Activated CD8-positive, alpha-beta memory T cell treated with anti-CD3 and anti-CD28 coated beads for 36 hours (primary cell): ENCODE data around the gene SNX5. TPM values are rescaled to one million over a fixed set of nuclear protein-coding genes. Genes with fewer than 3 reads are reported as not detected.

ENCODE experiments used
- CTCF ChIA-PET: fragments of 350-600 bp; sonication (Branson Sonifier 250); formaldehyde crosslinking; loops from one replicate; lab custom pipeline; 2021; ENCODE audit warnings: antibody characterized with exemption; lab: Charles Lee
- POLR2A ChIA-PET: fragments of 350-600 bp; sonication (Branson Sonifier 250); formaldehyde crosslinking; loops from one replicate; lab custom pipeline; 2021; ENCODE audit warnings: antibody characterized with exemption; lab: Charles Lee
- total RNA-seq, 2 experiments: library from RNA; stranded (reverse); gene quantifications; one replicate each; pipeline ENCODE4 v1.2.3, GENCODE V29; 2021

SNX5 gene
- total RNA-seq, 2 experiments from 2014 or later, result 205 to 212 TPM

GRCh38 chr20:17935186-17935585 is 33.4 kb downstream of the SNX5 start:
- CTCF ChIA-PET, result no interaction called here
- POLR2A ChIA-PET, result no interaction called here

GRCh38 chr20:17934141-17934862 is 34.3 kb downstream of the SNX5 start:
- CTCF ChIA-PET, result no interaction called here
- POLR2A ChIA-PET, result no interaction called here

- POLR2A ChIA-PET, result no interaction called here
- CTCF ChIA-PET, result no interaction called here
These were observed 34.9 kb downstream of the SNX5 start for GRCh38 chr20:17933711-17934110.

DNA sequence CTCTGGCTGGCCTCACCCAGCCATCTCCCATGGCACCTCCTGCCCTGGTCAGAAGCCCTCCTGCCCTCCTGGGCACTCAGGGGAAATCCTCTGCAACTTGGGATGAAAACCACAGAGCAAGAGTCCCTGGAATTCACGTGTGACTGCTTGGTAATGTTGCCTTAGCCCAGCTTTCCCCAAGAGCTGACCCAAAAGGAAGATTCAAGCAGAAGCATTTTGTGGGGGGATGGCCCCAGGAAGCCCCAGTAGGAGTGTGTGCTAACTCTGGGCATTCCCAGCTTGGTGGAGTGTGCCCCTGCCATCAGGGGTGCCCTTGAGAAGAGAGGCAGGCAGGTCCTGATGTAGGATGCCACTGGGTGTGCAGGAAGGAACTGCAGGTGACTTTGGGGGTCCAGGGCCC is 35.5 kb downstream of the SNX5 start:
- POLR2A ChIA-PET, result no interaction called here

GRCh38 chr20:17932396-17932795 is 36.2 kb downstream of the SNX5 start:
- CTCF ChIA-PET, result no interaction called here
- POLR2A ChIA-PET, result no interaction called here

More for the DNA sequence above, 35.5 kb downstream of the SNX5 start:
- CTCF ChIA-PET, result no interaction called here

GRCh38 chr20:17931513-17931912 is 37.1 kb downstream of the SNX5 start:
- ChIA-PET CTCF (interaction anchor here (0.8 kb wide), 1 partner anchor 53 kb away, joined by 3 read pairs; no protein-coding TSS in a partner anchor), POLR2A (no interaction called here)

DNA sequence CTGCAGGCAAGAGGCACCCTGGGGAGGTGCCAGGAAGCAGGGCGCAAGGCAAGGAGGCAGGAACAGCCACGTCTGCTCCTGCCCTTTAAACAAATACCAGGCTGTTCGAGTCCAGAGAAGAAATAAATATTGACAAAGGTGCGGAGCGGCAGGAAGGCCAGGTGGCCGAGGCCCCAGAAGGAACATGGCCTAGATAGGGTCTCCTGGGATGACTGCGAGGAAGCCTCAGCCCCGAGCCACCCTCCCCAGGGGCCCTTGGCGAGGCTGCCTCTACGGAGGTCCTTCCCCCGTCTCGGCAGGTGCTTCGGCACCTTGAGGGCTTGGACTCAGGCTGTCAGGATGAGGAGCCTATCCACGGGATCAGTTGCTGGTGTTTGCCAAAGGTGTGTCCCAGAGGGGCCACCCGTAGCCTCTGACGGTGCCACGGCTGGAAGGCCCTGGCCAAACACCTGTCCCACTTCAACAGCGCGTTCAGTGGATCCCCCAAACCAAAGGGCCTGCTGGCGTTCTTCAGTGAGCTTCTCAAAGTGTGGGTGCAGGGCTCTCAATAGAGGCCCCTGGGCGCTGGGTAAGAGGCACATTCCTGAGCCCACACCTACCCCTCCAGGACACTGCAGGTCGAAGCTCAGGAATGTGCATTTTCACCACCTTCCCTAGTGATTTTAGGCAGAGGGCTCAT is 39.8 kb downstream of the SNX5 start:
- POLR2A ChIA-PET, result no interaction called here
- CTCF ChIA-PET, result interaction anchor here (0.6 kb wide), 1 partner anchor 50 kb away, joined by 4 read pairs; no protein-coding TSS in a partner anchor

DNA sequence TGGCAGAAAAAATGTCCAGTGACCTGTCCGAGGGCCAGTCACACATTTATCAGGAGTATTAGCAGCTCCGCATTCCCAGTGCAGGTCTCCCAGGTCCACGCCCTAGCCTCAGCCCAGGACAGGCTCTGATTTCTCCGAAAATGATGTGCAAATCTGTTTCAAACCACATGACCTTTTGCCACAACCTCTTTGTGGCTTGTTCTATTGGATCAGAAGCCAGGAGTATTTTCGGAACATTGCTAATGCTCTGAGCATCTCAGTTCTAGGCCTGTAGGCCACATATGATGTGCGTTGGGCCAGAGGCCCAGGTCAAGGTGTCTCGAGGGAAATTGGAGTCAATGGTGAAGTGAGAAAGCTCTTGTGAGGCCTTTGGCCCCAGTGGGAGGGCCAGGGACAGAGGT is 40.4 kb downstream of the SNX5 start:
- POLR2A ChIA-PET, result no interaction called here

DNA sequence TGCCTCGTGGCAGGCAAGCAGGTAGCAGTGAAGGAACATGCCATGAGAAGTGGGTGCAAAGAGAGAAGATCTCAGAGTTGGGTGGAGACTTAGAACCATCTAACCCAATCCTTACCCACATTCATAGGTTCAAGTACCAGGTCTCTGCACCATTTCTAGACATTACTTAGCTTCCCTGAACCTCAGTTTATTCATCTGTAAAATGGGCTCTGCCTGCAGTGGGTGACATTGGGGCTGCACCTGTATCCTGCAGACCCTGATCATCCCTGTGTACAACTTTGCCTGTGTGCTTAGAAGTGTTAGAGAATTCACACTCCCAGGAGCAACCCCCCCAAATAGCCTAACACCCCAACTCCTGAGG is 42.7 kb downstream of the SNX5 start:
- POLR2A ChIA-PET, result no interaction called here
- CTCF ChIA-PET, result no interaction called here

More for the DNA sequence above, 40.4 kb downstream of the SNX5 start:
- CTCF ChIA-PET, result no interaction called here

- ChIA-PET CTCF (no interaction called here), POLR2A (no interaction called here)
These were observed 43.3 kb downstream of the SNX5 start for GRCh38 chr20:17925141-17925939.

DNA sequence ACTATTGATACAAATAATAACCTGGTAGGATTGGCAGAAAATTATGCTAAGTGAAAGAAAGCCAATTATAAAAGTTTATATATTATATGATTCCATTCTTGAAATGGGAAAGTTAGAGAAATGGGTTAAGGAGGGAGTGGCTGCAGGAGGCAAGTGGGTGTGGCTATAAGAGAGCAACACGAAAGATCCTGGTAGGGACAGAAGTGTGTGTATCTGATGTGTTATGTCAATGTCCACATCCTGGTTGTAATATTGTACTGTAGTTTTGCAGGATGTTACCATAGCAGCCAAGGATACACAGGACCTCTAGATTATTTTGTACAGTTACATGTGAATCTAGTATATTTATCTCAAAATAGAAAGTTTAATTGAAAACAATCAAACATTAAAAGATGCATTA is 46.8 kb downstream of the SNX5 start:
- ChIA-PET POLR2A (no interaction called here), CTCF (no interaction called here)

- POLR2A ChIA-PET, result no interaction called here
- CTCF ChIA-PET, result no interaction called here
These were observed 49.4 kb downstream of the SNX5 start for GRCh38 chr20:17919149-17919548.

GRCh38 chr20:17917832-17918618 is 50.6 kb downstream of the SNX5 start:
- ChIA-PET CTCF (interaction anchor here (0.9 kb wide), 1 partner anchor 236 kb away, joined by 3 read pairs; the partner anchor contains the start of gene RRBP1), POLR2A (no interaction called here)

DNA sequence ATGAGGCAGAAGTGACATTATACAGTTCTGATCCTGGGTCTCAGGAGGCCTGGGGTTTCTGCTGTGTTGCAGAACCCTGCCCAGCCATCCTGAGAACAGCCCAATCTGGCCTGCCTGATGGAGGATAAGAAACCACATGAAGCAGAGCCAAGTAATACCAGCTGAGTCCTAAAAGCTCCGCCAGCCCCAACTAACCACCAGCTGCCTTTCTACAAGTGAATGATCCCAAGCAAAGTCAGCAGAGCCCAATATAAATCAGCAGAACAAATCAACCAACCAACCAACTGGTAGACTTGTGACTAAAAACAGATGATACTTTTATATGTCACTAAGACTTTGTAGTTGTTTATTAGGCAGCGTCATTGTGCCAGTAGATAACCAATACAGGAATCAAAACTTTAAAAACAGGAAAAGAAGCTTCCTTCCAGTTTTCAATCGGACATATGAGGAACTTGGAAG is 52.1 kb downstream of the SNX5 start:
- ChIA-PET CTCF (interaction anchor here (0.6 kb wide), 1 partner anchor 341 kb away, joined by 3 read pairs; no protein-coding TSS in a partner anchor), POLR2A (no interaction called here)

DNA sequence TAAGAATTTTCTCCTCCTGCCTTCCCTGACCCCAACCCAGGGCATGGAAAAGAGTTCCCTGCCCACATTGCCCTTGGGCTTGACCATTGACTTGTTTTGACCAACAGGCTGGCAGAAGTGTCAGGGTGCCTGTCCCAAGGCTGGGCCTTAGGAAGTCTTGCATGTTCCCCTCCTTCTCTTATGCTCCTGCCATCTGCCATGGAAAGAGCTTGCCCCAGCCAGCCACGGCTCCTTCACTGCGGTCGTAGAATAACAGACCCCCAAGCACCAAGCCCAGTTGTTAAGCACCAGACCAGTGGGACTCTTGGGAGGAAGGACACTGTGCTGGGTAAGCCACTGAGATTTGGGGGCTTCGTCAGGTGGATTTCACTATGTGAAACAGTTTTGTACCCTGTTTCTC is 53.6 kb downstream of the SNX5 start:
- POLR2A ChIA-PET, result no interaction called here
- CTCF ChIA-PET, result no interaction called here

DNA sequence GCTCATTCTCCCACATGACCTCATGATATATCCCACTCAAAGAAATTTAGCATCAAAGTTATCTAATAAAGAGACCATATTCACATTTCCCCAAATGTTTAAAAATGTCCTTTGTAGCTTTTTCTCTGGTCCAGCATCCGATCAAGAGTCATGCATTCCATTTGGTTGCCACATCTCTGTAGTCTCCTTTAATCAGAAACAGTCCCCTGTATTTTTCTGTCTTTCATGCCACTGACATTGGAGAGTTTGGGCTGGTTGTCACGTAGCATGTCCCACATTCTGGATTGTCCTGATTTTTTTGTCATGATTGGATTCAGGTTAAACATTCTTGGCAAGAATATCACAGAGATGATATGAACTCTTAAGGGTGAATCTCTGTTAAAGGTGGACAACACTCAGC is 55.7 kb downstream of the SNX5 start:
- CTCF ChIA-PET, result no interaction called here
- POLR2A ChIA-PET, result interaction anchor here (0.7 kb wide), 1 partner anchor 286 kb away, joined by 6 read pairs; no protein-coding TSS in a partner anchor

GRCh38 chr20:17911927-17912326 is 56.7 kb downstream of the SNX5 start:
- ChIA-PET CTCF (no interaction called here), POLR2A (no interaction called here)

GRCh38 chr20:17910828-17911294 is 57.7 kb downstream of the SNX5 start:
- CTCF ChIA-PET, result no interaction called here
- POLR2A ChIA-PET, result no interaction called here

- ChIA-PET POLR2A (no interaction called here), CTCF (no interaction called here)
These were observed 58.7 kb downstream of the SNX5 start for GRCh38 chr20:17909869-17910321.
